Left ventricle myocardium superior (tissue), 1 donor: Measurements from ENCODE around the gene MYLK2. TPM values are rescaled to one million over a fixed set of nuclear protein-coding genes. Genes with fewer than 3 reads are reported as not detected.

Experiments used
- ATAC-seq: fragments of 200-7000 bp; cut with Tn5 transposase; one replicate; pipeline ENCODE4 v1.9.1; 2020; ENCODE audit warnings: mild to moderate bottlenecking, moderate library complexity
- DNase-seq: peaks from one replicate; pipeline ENCODE4 v3.0.0-alpha.2; 2020
- intact Hi-C: fragments of 100-400 bp; cut with micrococcal nuclease; formaldehyde crosslinking; loops from one replicate; pipeline ENCODE4 v1.11.0; 2022
- total RNA-seq: library from RNA; stranded (reverse); fragmentation: NEBNext Ultra II Directional; extraction: Animal tissue kit (Norgen Biotek cat#: 25700); gene quantifications from one replicate; pipeline ENCODE4 v1.2.1, GENCODE V29; 2021
- donor health status: DM: no; HTN: yes; CAD: no; lungs with severe emphysema.

The MYLK2 gene
- total RNA-seq, 1 donor from 2014 or later = 0.10 TPM

GRCh38 chr20:31864521-31865400 is 45.6 kb downstream of the MYLK2 start:
- DNase-seq (no peak), ATAC-seq (no peak)
- intact Hi-C loops = no loop called here

- intact Hi-C loops = no loop called here
- ATAC-seq (no peak), DNase-seq (no peak)
These were observed 47.1 kb downstream of the MYLK2 start for GRCh38 chr20:31866221-31866620.

GRCh38 chr20:31868853-31869672 is 49.9 kb downstream of the MYLK2 start:
- no peak for ATAC-seq
- intact Hi-C loops = no loop called here
- no peak for DNase-seq

GRCh38 chr20:31869673-31869941 is 50.5 kb downstream of the MYLK2 start:
- intact Hi-C loops = no loop called here
- no peak for ATAC-seq
- no peak for DNase-seq

- peak; percentile 93 for ATAC-seq
- DNase-seq = peak; percentile 64
These were observed 51.0 kb downstream of the MYLK2 start, which contains the start of the genes DUSP15 and TTLL9 for GRCh38 chr20:31869942-31870725. DUSP15 (minus strand) TSS chr20:31870527; CDS start chr20:31870337, 190 bp downstream. TTLL9 (plus strand) TSS chr20:31870634; CDS start chr20:31871127, 493 bp downstream.

GRCh38 chr20:31870726-31871617 is 51.8 kb downstream of the MYLK2 start:
- intact Hi-C loops = no loop called here
- ATAC-seq (no peak), DNase-seq (no peak)

More at GRCh38 chr20:31869942-31870725, 51.0 kb downstream of the MYLK2 start, which contains the start of the genes DUSP15 and TTLL9:
- intact Hi-C loops = no loop called here

- ATAC-seq (no peak), DNase-seq (no peak)
- intact Hi-C loops = no loop called here
These were observed 52.4 kb downstream of the MYLK2 start for GRCh38 chr20:31871618-31871954.

GRCh38 chr20:31872406-31872805 is 53.2 kb downstream of the MYLK2 start:
- DNase-seq (no peak), ATAC-seq (no peak)
- intact Hi-C loops = no loop called here

- no peak for DNase-seq
- intact Hi-C loops = no loop called here
These were observed 56.5 kb downstream of the MYLK2 start for GRCh38 chr20:31875671-31876070.

GRCh38 chr20:31877684-31878083 is 58.5 kb downstream of the MYLK2 start:
- intact Hi-C loops = no loop called here
- DNase-seq = no peak
- ATAC-seq = no peak

More at GRCh38 chr20:31875671-31876070, 56.5 kb downstream of the MYLK2 start:
- ATAC-seq = no peak

GRCh38 chr20:31879143-31879987 is 60.2 kb downstream of the MYLK2 start:
- DNase-seq = peak; percentile 95
- intact Hi-C loops = no loop called here
- ATAC-seq = peak; percentile 99

- DNase-seq = no peak
- ATAC-seq = no peak
- intact Hi-C loops = no loop called here
These were observed 62.8 kb downstream of the MYLK2 start for GRCh38 chr20:31881945-31882344.

- intact Hi-C loops = no loop called here
- no peak for DNase-seq
- no peak for ATAC-seq
These were observed 64.7 kb downstream of the MYLK2 start for GRCh38 chr20:31883829-31884228.

Other genes starting within 250 kb of the MYLK2 start
- gene ID1, start 214.1 kb upstream of the MYLK2 start, total RNA-seq = 99.2 TPM
- gene COX4I2, start 181.4 kb upstream of the MYLK2 start, total RNA-seq = 10.1 TPM
- gene BCL2L1, start 96.5 kb upstream of the MYLK2 start, total RNA-seq = 54.8 TPM
- gene TPX2, start 80.1 kb upstream of the MYLK2 start, total RNA-seq = 0.72 TPM
- 1.3 TPM for gene FOXS1, start 26.2 kb downstream of the MYLK2 start, total RNA-seq
- 4.0 TPM for gene DUSP15, start 51.2 kb downstream of the MYLK2 start, total RNA-seq
- gene TTLL9, start 51.3 kb downstream of the MYLK2 start, total RNA-seq = not detected
- 9.7 TPM for gene PDRG1, start 132.7 kb downstream of the MYLK2 start, total RNA-seq
- not detected for gene XKR7, start 148.8 kb downstream of the MYLK2 start, total RNA-seq
- 9.2 TPM for gene CCM2L, start 191.1 kb downstream of the MYLK2 start, total RNA-seq
- gene HCK, start 232.9 kb downstream of the MYLK2 start, total RNA-seq = 4.4 TPM